GM21447 (cell line): Measurements from ENCODE around the gene HYLS1.
"Not testable (repeated sequence)": the region's sequence is repeated elsewhere in the genome, so short reads cannot be mapped to it uniquely, and the experiment has no call there.

Experiments
- ATAC-seq: cut with Tn5 transposase; IDR thresholded peaks from one replicate; pipeline ENCODE4 v1.9.1; 2021; ENCODE audit not compliant: unreplicated experiment

HYLS1 gene

GRCh38 chr11:125887373-125888324 lies at the start of gene HYLS1:
TSS of gene HYLS1 (plus strand) at chr11:125887668. CDS start at chr11:125899369, 11,701 bp downstream.
- peak; percentile 87 for ATAC-seq

DNA sequence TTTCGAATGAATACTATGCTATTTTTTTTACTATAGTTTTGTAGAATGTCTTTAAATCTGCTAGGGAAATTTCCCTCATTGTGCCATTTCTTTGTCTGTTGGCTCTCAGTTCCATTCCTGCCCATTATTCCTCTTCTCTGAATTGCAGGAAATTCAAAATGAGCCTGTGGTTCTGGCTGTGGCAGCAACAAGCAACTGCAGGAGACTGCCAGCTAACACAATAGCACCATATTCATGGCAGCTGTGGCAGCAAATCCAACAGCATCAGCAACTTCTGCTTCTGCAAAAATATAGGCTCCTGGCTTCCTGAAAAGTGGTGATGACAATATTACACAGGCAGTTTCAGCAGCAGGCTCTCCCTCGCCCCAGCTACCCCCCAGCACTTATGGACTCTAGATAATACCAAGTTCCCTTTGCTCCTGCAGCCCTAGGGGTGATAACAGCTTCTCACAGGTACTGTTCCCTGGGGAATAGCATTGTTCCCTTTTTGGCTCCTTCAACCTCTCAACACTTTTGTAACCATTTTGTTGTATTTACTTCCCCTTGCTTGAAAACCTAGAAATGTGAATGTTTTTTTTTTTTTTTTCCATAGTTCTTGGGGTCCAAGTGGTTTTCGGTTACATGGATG lies 45.0 kb upstream of the HYLS1 start:
- no peak for ATAC-seq

DNA sequence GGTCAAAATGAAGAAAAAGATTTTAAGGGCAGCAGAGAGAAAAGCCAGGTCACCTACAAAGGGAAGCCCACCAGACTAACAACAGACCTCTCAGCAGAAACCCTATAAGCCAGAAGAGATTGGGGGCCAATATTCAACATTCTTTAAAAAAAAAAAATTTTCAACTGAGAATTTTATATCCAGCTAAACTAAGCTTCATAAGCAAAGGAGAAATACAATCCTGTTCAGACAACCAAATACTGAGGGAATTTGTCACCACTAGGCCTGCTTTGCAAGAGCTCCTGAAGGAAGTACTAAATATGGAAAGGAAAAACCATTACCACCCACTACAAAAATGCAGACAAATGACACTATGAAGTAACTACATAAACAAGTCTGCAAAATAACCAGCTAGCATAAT lies 41.3 kb upstream of the HYLS1 start:
- ATAC-seq, result no peak

DNA sequence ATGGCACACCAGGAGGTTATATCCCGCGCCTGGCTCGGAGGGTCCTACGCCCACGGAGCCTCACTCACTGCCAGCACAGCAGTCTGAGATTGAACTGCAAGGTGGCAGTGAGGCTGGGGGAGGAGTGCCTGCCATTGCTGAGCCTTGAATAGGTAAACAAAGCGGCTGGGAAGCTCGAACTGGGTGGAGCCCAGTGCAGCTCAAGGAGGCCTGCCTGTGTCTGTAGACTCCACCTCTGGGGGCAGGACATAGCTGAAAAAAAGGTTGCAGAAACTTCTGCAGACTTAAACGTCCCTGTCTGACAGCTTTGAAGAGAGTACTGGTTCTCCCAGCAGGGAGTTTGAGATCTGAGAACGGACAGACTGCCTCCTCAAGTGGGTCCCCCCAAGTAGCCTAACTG lies 29.8 kb upstream of the HYLS1 start:
- not testable (repeated sequence) for ATAC-seq

DNA sequence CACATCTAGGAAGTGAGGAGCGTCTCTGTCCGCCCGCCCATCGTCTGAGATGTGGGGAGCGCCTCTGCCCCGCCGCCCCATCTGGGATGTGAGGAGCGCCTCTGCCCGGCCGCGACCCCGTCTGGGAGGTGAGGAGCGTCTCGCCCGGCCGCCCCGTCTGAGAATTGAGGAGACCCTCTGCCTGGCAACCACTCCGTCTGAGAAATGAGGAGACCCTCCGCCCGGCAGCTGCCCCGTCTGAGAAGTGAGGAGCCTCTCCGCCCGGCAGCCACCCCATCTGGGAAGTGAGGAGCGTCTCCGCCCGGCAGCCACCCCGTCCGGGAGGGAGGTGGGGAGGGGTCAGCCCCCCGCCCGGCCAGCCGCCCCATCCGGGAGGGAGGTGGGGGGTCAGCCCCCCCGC lies 24.7 kb upstream of the HYLS1 start:
- ATAC-seq, result not testable (repeated sequence)

GRCh38 chr11:125865354-125865753 lies 22.1 kb upstream of the HYLS1 start:
- not testable (repeated sequence) for ATAC-seq

DNA sequence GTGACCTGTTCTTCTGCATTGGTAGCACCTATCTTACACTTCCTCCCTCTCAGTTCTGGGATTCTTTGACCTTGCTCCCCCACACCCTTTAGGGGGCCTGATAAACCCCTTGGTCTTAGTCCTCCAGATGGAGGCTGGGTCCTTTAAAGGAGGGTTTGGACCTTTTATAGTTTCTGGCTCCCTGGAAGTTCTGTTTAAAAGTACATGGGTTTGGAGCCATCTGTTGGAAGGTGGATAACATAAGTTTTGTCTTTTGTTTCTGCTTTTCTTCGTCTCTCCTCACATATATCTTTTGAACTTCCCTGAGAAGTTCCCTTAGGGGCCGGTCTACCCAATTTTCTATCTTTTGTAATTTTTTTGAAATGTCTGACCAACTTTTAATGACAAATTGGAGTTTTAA lies 17.9 kb upstream of the HYLS1 start:
- no peak for ATAC-seq

DNA sequence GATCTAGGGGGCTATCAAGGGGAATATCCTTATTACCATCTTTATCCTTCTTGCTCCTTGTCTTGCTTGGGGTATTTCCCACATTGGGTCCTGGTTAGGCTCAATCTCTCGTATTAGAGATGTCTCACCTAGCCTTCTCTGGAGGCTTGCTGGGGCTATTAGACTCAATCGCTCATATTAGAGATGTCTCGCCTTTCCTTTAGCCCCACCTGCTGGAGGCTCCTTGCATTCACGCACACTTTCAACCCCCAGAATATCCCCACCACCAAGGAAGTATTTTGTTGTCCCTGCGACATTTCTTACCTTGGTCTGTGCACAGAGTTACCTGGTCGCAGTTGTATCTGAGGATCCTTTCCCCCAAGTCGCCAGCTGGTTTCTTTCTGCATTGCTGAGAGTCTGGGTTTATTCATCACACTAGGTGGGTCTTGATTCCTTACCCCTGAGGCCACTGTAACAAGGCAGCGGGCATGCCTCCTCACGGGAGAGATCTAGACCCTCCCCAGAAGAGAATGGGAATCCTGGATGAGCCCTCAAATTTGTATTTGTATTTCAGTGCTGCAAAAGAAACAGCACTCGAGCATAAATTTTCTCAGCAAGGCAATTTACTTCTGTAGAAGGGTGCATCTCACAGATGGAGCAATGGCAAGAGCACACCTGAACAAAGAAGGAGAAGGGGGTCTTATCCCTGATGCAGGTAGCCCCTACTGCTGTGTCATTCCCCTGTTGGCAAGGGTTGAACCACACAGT lies 15.9 kb upstream of the HYLS1 start:
- no peak for ATAC-seq

GRCh38 chr11:125872138-125872491 lies 15.4 kb upstream of the HYLS1 start:
- no peak for ATAC-seq

DNA sequence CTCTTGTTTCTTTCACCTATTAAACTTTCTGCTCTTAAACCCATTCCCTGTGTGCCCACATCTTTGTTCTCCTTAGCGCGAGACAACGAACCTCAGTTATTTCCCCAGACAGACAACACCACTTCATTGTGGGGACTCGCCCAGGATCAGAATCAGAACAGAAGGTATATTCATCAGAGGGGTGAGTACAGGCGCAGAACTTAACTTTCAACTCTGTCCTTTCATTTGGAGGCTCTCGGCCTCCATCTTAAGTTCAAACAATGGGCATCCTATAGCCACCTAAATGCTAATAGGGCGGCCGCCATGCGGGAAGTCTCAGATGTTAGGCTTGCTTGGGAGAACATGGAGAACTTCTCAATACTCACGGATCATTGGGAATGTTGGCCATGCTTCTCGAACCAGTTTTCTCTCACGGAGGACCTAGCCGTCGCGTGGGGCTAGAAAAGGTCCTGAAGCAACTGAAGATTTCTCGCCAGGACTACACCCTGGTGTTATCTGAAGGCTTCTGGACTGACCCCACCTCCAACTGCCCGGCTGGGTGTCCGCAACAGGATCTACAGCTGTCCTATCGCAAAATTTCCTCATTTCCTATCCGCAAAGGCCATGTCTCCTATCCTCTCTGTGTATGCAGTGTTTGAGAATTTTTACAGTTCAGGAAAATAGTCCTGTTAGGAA lies 13.4 kb upstream of the HYLS1 start:
- no peak for ATAC-seq

- ATAC-seq, result peak; percentile 77
Measured at GRCh38 chr11:125874556-125875124, 12.8 kb upstream of the HYLS1 start.

DNA sequence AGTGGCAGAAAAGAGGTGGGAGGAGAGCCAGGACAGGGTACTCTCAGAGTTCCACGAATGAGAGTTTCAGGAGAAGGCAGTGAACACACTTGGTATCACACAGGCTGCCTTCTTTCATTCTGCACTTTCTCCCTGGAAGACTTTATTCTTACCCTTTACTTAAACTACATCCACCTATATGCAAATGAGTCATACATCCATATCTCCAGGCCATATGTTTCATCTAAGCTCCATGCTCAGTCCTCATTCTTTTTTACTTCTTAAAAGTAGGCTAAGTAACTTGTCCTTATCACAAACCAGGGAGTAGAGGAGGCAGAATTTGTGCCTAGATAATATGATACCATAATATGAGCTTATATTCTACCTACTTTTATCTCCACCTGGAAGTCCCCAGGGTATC lies 6.2 kb upstream of the HYLS1 start:
- ATAC-seq, result no peak

- ATAC-seq, result no peak
Measured at GRCh38 chr11:125883375-125883774, 4.1 kb upstream of the HYLS1 start.

DNA sequence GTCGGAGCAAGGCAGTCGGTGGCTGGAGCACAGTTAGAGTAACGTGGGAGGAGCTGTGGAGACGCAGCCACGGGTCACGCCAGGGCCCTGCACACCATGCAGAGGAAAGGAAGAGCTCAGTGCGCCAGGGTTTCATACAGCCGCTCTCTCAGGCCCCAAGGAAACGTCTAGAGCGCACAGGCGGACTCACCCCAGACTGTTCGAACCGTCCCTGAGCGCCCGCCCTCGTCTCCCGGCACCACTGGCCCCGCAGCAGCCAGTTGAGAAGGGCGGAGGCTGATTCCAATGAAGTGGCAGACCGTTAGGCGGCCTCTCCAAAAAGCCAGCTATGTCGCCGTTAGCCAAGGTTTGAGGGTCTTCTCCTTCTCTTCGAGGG lies 483 bp upstream of the HYLS1 start:
- ATAC-seq, result peak; percentile 36

DNA sequence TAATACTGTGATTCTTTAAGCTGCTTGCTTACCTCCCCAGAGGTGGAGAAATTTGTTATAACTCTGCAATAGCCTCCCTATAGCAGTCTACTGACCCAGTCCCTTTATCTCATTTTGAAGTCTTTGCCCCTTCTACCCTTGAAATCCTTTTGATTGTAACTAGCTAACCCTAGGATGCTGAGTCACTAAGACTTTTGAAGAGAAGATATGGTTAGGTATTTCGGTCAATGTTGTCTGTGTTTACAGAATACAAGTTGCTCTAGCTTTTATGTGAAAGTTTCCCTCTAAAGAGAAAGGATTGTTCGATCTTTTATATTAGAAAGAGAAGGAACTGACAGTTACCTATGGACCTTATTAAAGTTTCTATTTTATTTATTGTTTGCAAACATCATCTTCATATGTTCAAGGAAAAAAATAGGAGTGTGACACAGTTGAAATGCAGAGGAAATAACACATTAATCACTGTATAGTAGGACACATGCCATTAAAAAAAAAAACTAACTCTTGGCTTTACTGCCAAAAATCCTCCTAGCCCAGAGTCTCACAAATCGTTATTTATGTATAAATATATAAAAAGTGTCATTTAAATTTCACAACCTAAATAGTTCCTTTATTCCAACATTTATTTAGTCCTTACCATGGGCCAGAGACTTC lies 3.1 kb downstream of the HYLS1 start:
- no peak for ATAC-seq

- no peak for ATAC-seq
Measured at GRCh38 chr11:125892071-125892470, 4.6 kb downstream of the HYLS1 start.

DNA sequence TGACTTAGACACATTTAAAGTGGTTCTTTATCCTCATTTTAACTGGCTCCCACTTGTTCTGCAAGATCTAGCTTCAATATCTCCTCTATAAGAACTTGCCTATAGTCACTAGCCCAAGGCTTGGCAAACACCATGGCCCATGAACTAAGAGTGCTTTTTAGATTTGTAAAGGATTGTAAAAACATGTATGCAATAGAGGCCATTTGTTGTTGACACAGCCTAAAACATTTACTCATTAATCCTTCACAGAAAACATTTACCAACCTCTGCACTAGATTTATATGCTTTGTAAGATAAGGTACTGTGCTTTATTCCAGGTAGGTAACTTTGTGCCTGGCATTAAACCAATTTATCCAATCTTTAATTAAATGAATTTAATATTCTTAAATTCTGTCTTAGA lies 5.5 kb downstream of the HYLS1 start:
- ATAC-seq, result no peak

- no peak for ATAC-seq
Measured at GRCh38 chr11:125901872-125902271, 14.4 kb downstream of the HYLS1 start.

DNA sequence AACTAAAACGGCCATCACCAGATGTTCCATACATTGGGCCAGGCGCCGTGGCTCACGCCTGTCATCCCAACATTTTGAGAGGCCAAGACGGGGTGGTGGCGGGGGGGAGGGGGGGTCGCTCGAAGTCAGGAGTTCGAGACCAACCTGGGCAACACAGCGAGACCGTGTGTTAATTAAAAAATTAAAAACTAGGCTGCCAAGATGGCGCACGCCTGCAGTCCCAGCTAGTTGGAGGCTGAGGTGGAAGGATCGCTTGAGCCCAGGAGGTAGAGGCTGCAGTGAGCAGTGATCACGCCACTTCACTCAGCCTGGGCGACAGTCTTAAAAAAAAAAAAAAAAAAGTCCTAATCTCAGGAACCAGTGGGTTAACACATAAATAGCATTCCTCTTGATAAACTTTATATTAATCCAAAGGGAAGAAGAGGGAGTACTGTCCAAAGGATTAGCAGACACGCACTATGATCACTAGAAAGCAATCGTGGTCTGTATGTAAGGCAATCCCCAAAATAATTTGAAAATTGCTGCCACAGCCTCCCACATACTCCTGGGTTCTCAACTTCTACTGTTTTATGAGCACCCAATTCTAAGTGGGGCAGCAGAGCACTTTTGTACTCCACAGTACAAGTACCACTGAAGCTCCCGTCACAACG lies 14.9 kb downstream of the HYLS1 start:
- ATAC-seq, result no peak
